Heart right ventricle (tissue), 16 donors: ENCODE data around the gene NOL12. TPM values are rescaled to one million over a fixed set of nuclear protein-coding genes. Genes with fewer than 3 reads are reported as not detected.

Experiments
- ATAC-seq, 8 donors: fragments of 200-7000 bp; cut with Tn5 transposase; one replicate each; pipeline ENCODE4 v1.9.1; 2020; ENCODE audit warnings: mild to moderate bottlenecking in 8 of 8, moderate library complexity in 8 of 8, moderate number of reproducible peaks in 1 of 8
- DNase-seq, 2 donors: peaks; one replicate each; pipeline ENCODE4 v3.0.0-alpha.2; 2020
- H3K27ac ChIP-seq, 10 donors: fragments of 200-600 bp; sonication (generic) in 2 of 10; one replicate each; pipeline versions ENCODE4 v1.5.0 to v1.8.0; 2020 to 2022; ENCODE audit warnings: mild to moderate bottlenecking in 3 of 10
- H3K27me3 ChIP-seq, 7 donors: fragments of 200-600 bp; one replicate each; pipeline ENCODE4 v1.8.0; 2021 to 2022; ENCODE audit warnings: mild to moderate bottlenecking in 2 of 7
- H3K36me3 ChIP-seq, 9 donors: fragments of 200-600 bp; sonication (generic) in 1 of 9; one replicate each; pipeline versions ENCODE4 v1.5.0 to v1.8.0; 2020 to 2022; ENCODE audit warnings: mild to moderate bottlenecking in 2 of 9
- H3K4me1 ChIP-seq, 9 donors: fragments of 200-600 bp; sonication (generic) in 1 of 9; one replicate each; pipeline versions ENCODE4 v1.5.0 to v1.8.0; 2020 to 2022; ENCODE audit warnings: mild to moderate bottlenecking in 4 of 9
- H3K4me3 ChIP-seq, 10 donors: fragments of 200-600 bp; sonication (generic) in 2 of 10; one replicate each; pipeline versions ENCODE4 v1.5.0 to v1.8.0; 2020 to 2022; ENCODE audit warnings: mild to moderate bottlenecking in 7 of 10, moderate library complexity in 2 of 10
- H3K9me3 ChIP-seq, 11 donors: fragments of 200-600 bp in 10 of 11; sonication (generic) in 2 of 11; one replicate each; pipeline versions ENCODE4 v1.5.0 to v1.8.0; 2013 to 2022; ENCODE audit warnings: mild to moderate bottlenecking in 2 of 11, control low read depth in 1 of 11, moderate library complexity in 1 of 11
- CTCF ChIP-seq, 9 donors: fragments of 200-600 bp; sonication (generic) in 2 of 9; IDR thresholded peaks; one replicate each; pipeline versions ENCODE4 v1.5.0 to v1.8.0; 2021 to 2022; ENCODE audit warnings: antibody characterized with exemption in 9 of 9, mild to moderate bottlenecking in 5 of 9, moderate library complexity in 1 of 9
- WGBS, 2 donors: extraction: QIAGEN DNeasy Blood & Tissue Kit; methylation state at CpG; one replicate each; pipeline ENCODE4 v1.1.7; 2013; ENCODE audit warnings: inconsistent platforms in 1 of 2; 5-methylcytosine and 5-hydroxymethylcytosine counted together
- intact Hi-C, 10 donors: fragments of 100-400 bp; cut with DNase I; formaldehyde crosslinking; loops; one replicate each; pipeline versions ENCODE4 v1.11.1 to v1.14.2; 2022
- polyA plus RNA-seq, 2 donors: library from polyadenylated mRNA; stranded (reverse); fragments of 200-250 nt; gene quantifications; one replicate each; pipeline ENCODE4 v1.2.3, GENCODE V29; 2013
- total RNA-seq, 10 donors: library from RNA; stranded (reverse); fragmentation: NEBNext Ultra II Directional in 3 of 10; extraction: Animal tissue kit (Norgen Biotek cat#: 25700) in 3 of 10; gene quantifications; one replicate each; pipeline versions ENCODE4 v1.2.1 to v1.2.4, GENCODE V29; 2021 to 2023
- donor health status: Arrhythmogenic right ventricular cardiomyopathy.
- donor health status: ischemic (EF 13 %, LVEDD 7.1; RV severe dilation, severe dysfunction).
- donor health status: healthy with polysubstance abuse.
- donor health status: DM: no; HTN: yes; CAD: no.
- donor health status: DM: no; HTN: no; CAD: no.
- donor health status: ischemic (EF 25% LVEDD 6.9; RV normal size, moderate dysfunction).
- donor health status: ischemic (EF 25% LVEDD 5.7; RV mildly dilated, moderate dysfunction).
- donor health status: healthy.
- donor health status: DM: yes; HTN: yes; CAD: no.
- donor health status: Ischemic cardiomyopathy.
- donor health status: ischemic (EF 35%, LVEDD 5.7; RV mildly dilated, moderate dysfunction).
- donor health status: nonischemic (EF 11% LVEDD 7.7; RV severe dilation, severe dysfunction).
- donor health status: DM: yes; HTN: yes; CAD: no.
- donor health status: PGD.
- donor health status: ischemic (EF 29% LVEDD 5.4; RV normal size, mild dysfunction).
- donor health status: nonischemic (EF 23%, LVEDD 6.1; RV moderate dilation, normal function).

Gene NOL12
- total and polyA plus RNA-seq, 12 donors = 10.8 to 35.3 (median 13.3) TPM

GRCh38 chr22:37663521-37664140, 22.5 kb upstream of the NOL12 start:
- no peak overlapping the region for H3K4me3 ChIP-seq
- peak overlapping the region in 4 of 10 donors; percentile 21 to 46 (median 34) for H3K27ac ChIP-seq
- H3K4me1 ChIP-seq = peaks cover 6 to 51% (median 34%) of the 10 kb centered on the region in 9 donors
- DNase-seq (no peak), ATAC-seq (peak in 1 of 8 donors; percentile 30)
- 78 to 88% methylated on average over 16 of the region's 16 CpGs for WGBS, 2 donors
- peaks cover 0 to 24% (median 14%) of the 10 kb centered on the region in 9 donors for H3K36me3 ChIP-seq
- intact Hi-C loops = no loop called here
- H3K9me3 ChIP-seq = no peaks in the 10 kb centered on the region
- no peaks in the 10 kb centered on the region for H3K27me3 ChIP-seq
- TF ChIP-seq CTCF (IDR thresholded peaks at IDR 0.05) = no peak

GRCh38 chr22:37664249-37665101, 21.7 kb upstream of the NOL12 start:
- Histone ChIP-seq H3K27ac (peak overlapping the region in 2 of 10 donors; percentile 21 to 25), H3K36me3 (peaks cover 0 to 24% (median 14%) of the 10 kb centered on the region in 9 donors), H3K4me3 (no peak overlapping the region), H3K27me3 (no peaks in the 10 kb centered on the region), H3K9me3 (no peaks in the 10 kb centered on the region), H3K4me1 (peaks cover 6 to 47% (median 29%) of the 10 kb centered on the region in 9 donors)
- intact Hi-C loops = no loop called here
- ATAC-seq (no peak), DNase-seq (no peak)
- 61 to 72% methylated on average over 16 of the region's 16 CpGs for WGBS, 2 donors
- no peak for TF ChIP-seq CTCF (IDR thresholded peaks at IDR 0.05)

- 94% methylated on average over 24 of the region's 24 CpGs for WGBS, 2 donors
- TF ChIP-seq CTCF (IDR thresholded peaks at IDR 0.05) = no peak
These were observed 20.7 kb upstream of the NOL12 start for GRCh38 chr22:37665487-37665886.

GRCh38 chr22:37669586-37669985, 16.6 kb upstream of the NOL12 start:
- H3K9me3 ChIP-seq = no peaks in the 10 kb centered on the region
- intact Hi-C loops = no loop called here
- H3K36me3 ChIP-seq = peaks cover 0 to 24% (median 14%) of the 10 kb centered on the region in 9 donors
- 88 to 90% methylated on average over 6 of the region's 6 CpGs for WGBS, 2 donors
- DNase-seq (no peak), ATAC-seq (no peak)
- no peak for TF ChIP-seq CTCF (IDR thresholded peaks at IDR 0.05)
- H3K4me3 ChIP-seq = no peak overlapping the region
- peaks cover 6 to 18% (median 10%) of the 10 kb centered on the region in 9 donors for H3K4me1 ChIP-seq
- no peaks in the 10 kb centered on the region for H3K27me3 ChIP-seq
- no peak overlapping the region for H3K27ac ChIP-seq

More at GRCh38 chr22:37665487-37665886, 20.7 kb upstream of the NOL12 start:
- Histone ChIP-seq H3K27me3 (no peaks in the 10 kb centered on the region), H3K4me3 (no peak overlapping the region), H3K9me3 (no peaks in the 10 kb centered on the region), H3K27ac (no peak overlapping the region), H3K36me3 (peaks cover 0 to 24% (median 14%) of the 10 kb centered on the region in 9 donors), H3K4me1 (peaks cover 2 to 37% (median 19%) of the 10 kb centered on the region in 9 donors)
- intact Hi-C loops = no loop called here
- no peak for ATAC-seq
- DNase-seq = no peak
